ENCODE data around the gene MSN.

Gene MSN

GRCh38 chrX:65726715-65727114 lies 59.3 kb downstream of the MSN start (continued):
- TF ChIP-seq KLF9 (tag by site-specific recombination; IDR thresholded peaks at IDR 0.05; ENCODE audit: low read depth), result no peak
- no peak for TF ChIP-seq PRDM10 (tag by site-specific recombination; IDR thresholded peaks at IDR 0.05)
- TF ChIP-seq, protein P1, sequence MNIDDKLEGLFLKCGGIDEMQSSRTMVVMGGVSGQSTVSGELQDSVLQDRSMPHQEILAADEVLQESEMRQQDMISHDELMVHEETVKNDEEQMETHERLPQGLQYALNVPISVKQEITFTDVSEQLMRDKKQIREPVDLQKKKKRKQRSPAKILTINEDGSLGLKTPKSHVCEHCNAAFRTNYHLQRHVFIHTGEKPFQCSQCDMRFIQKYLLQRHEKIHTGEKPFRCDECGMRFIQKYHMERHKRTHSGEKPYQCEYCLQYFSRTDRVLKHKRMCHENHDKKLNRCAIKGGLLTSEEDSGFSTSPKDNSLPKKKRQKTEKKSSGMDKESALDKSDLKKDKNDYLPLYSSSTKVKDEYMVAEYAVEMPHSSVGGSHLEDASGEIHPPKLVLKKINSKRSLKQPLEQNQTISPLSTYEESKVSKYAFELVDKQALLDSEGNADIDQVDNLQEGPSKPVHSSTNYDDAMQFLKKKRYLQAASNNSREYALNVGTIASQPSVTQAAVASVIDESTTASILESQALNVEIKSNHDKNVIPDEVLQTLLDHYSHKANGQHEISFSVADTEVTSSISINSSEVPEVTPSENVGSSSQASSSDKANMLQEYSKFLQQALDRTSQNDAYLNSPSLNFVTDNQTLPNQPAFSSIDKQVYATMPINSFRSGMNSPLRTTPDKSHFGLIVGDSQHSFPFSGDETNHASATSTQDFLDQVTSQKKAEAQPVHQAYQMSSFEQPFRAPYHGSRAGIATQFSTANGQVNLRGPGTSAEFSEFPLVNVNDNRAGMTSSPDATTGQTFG (tag by site-specific recombination; IDR thresholded peaks at IDR 0.05; ENCODE audit: borderline replicate concordance), result no peak
- TF ChIP-seq BCL11B (tag by site-specific recombination; IDR thresholded peaks at IDR 0.05; ENCODE audit: low read depth), result no peak
- TF ChIP-seq PRDM1 (tag by site-specific recombination; IDR thresholded peaks at IDR 0.05), result no peak
- TF ChIP-seq GLIS1 (tag by site-specific recombination; IDR thresholded peaks at IDR 0.05), result no peak
- no peak for TF ChIP-seq ZNF248 (tag by site-specific recombination; IDR thresholded peaks at IDR 0.05)
- TF ChIP-seq ZNF596 (tag by site-specific recombination; IDR thresholded peaks at IDR 0.05), result no peak

DNA sequence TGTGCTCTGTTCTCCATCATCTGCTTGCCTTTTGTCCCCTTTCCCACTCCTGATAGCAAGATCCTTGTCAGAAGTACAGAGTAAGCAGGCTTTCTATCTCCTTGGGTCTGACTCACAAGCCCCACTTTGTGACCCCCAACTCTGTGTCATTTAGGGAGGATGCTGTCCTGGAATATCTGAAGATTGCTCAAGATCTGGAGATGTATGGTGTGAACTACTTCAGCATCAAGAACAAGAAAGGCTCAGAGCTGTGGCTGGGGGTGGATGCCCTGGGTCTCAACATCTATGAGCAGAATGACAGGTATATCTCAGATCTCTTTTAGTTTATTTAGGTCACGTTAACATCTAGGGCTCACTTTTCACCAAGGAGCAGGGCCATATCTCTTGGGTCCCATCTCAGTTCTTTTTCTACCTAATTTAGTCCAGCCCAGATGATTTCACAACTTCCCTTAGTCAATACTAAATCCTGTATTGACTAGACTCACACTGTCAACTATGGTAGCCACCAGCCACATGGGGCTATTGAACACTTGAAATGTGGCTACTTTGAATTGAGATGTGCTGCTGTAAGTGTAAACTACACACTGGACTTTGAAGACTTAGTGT lies 64.3 kb downstream of the MSN start:
- peaks cover 0 to 67% of the 10 kb centered on the region in 2 experiments; a peak in 1 of 3 replicates for H3K36me3 ChIP-seq (ENCODE audit: control insufficient read depth in 2 of 2, insufficient read depth in 1 of 2, low read length in 2 of 2)
- no peak for TF ChIP-seq REPIN1 (tag by site-specific recombination; IDR thresholded peaks at IDR 0.05; ENCODE audit: low read depth)
- TF ChIP-seq, protein P2, sequence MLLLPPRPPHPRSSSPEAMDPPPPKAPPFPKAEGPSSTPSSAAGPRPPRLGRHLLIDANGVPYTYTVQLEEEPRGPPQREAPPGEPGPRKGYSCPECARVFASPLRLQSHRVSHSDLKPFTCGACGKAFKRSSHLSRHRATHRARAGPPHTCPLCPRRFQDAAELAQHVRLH (tag by site-specific recombination; IDR thresholded peaks at IDR 0.05), result no peak
- TF ChIP-seq HOXA7 (CRISPR knock-in tag; IDR thresholded peaks at IDR 0.05; ENCODE audit: borderline replicate concordance), result no peak
- TF ChIP-seq MZF1 (tag by site-specific recombination; IDR thresholded peaks at IDR 0.05; ENCODE audit: borderline replicate concordance), result no peak
- TF ChIP-seq, protein P3, sequence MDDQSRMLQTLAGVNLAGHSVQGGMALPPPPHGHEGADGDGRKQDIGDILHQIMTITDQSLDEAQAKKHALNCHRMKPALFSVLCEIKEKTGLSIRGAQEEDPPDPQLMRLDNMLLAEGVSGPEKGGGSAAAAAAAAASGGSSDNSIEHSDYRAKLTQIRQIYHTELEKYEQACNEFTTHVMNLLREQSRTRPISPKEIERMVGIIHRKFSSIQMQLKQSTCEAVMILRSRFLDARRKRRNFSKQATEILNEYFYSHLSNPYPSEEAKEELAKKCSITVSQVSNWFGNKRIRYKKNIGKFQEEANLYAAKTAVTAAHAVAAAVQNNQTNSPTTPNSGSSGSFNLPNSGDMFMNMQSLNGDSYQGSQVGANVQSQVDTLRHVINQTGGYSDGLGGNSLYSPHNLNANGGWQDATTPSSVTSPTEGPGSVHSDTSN (CRISPR knock-in tag; IDR thresholded peaks at IDR 0.05), result no peak
- no peak for TF ChIP-seq ZNF133 (tag by site-specific recombination; IDR thresholded peaks at IDR 0.05)
- no peak for TF ChIP-seq ZNF354C (tag by site-specific recombination; IDR thresholded peaks at IDR 0.05; ENCODE audit: borderline replicate concordance, low read depth)
- TF ChIP-seq FEZF1 (tag by site-specific recombination; IDR thresholded peaks at IDR 0.05), result no peak
- TF ChIP-seq KLF17 (tag by site-specific recombination; IDR thresholded peaks at IDR 0.05), result no peak
- TF ChIP-seq, protein P4, sequence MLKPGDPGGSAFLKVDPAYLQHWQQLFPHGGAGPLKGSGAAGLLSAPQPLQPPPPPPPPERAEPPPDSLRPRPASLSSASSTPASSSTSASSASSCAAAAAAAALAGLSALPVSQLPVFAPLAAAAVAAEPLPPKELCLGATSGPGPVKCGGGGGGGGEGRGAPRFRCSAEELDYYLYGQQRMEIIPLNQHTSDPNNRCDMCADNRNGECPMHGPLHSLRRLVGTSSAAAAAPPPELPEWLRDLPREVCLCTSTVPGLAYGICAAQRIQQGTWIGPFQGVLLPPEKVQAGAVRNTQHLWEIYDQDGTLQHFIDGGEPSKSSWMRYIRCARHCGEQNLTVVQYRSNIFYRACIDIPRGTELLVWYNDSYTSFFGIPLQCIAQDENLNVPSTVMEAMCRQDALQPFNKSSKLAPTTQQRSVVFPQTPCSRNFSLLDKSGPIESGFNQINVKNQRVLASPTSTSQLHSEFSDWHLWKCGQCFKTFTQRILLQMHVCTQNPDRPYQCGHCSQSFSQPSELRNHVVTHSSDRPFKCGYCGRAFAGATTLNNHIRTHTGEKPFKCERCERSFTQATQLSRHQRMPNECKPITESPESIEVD (tag by site-specific recombination; IDR thresholded peaks at IDR 0.05), result no peak
- no peak for TF ChIP-seq ZEB2 (tag by site-specific recombination; IDR thresholded peaks at IDR 0.05)

More for the DNA sequence above, 64.3 kb downstream of the MSN start:
- CTCF ChIA-PET, result interaction anchor here (0.6 kb wide), 1 partner anchor 14 kb away, joined by 4 read pairs; no protein-coding TSS in a partner anchor
- Histone ChIP-seq H3K9me3 (ENCODE audit: control insufficient read depth, insufficient read depth, low read depth, low read length) (no peaks in the 10 kb centered on the region), H3K4me3 (ENCODE audit: low read depth, low read length) (no peak overlapping the region), H3K27ac (ENCODE audit: extremely low read depth, low read depth, low read length) (no peak overlapping the region), H3K4me1 (ENCODE audit: control insufficient read depth, insufficient read depth, low read length) (no peaks in the 10 kb centered on the region)
- POLR2A ChIA-PET, result no interaction called here
